NB4 (cell line): ENCODE data around the gene ABLIM1.

Experiments
- CTCF ChIP-seq: IDR thresholded peaks from one replicate; pipeline ENCODE4 v1.5.1; 2012; ENCODE audit warnings: low read depth, low read length
- MAX ChIP-seq: IDR thresholded peaks from 2 replicates; pipeline ENCODE4 v1.6.1; 2011; ENCODE audit warnings: low read depth, low read length
- MYC ChIP-seq: IDR thresholded peaks from 2 replicates; pipeline ENCODE4 v1.6.1; 2011; ENCODE audit warnings: low read depth, low read length
- POLR2A ChIP-seq: IDR thresholded peaks from 2 replicates; pipeline ENCODE4 v1.6.1; 2011; ENCODE audit warnings: mild to moderate bottlenecking; ENCODE audit not compliant: insufficient read length; ENCODE audit errors: extremely low read depth

- no peak for TF ChIP-seq POLR2A
- TF ChIP-seq CTCF, result no peak
- TF ChIP-seq MYC, result no peak
- no peak for TF ChIP-seq MAX
These were observed 39.1 kb upstream of the ABLIM1 start for GRCh38 chr10:114697061-114697598.
